ENCODE data around the gene HCN4. TPM values are rescaled to one million over a fixed set of nuclear protein-coding genes. Genes with fewer than 3 reads are reported as not detected.
A peak's percentile ranks its signal among the peaks of the same experiment; 100 is the strongest.

The HCN4 gene
- polyA plus RNA-seq, 3 donors from 2014 or later: not detected

DNA sequence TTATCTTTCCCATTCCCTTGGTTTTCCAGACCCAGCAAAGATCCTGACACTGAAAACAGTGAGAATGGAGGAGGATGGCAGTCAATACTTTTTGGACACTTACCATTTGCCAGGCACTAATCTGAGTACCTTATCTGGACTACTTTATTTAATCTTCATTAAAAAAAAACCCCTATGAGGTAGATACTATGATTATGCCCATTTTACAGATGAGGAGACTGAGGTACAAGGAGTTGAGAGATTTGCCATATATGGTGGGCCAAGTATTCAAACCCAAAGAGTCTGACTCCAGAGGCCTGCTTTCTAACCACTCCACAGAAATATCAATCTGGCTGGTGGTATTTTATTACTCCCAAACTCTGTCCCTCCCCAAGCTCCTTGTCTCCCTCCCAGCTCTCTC is 19.6 kb downstream of the HCN4 start:
- no peaks in the 10 kb centered on the region for H3K27me3 Mint-ChIP-seq (ENCODE audit: low read depth in 3 of 3)
- H3K4me1 Mint-ChIP-seq: no peaks in the 10 kb centered on the region
- H3K36me3 Mint-ChIP-seq: no peaks in the 10 kb centered on the region
- no peak overlapping the region for H3K27ac Mint-ChIP-seq
- no peaks in the 10 kb centered on the region for H3K9me3 Mint-ChIP-seq
- H3K4me3 Mint-ChIP-seq: no peak overlapping the region
- no peak for DNase-seq

DNA sequence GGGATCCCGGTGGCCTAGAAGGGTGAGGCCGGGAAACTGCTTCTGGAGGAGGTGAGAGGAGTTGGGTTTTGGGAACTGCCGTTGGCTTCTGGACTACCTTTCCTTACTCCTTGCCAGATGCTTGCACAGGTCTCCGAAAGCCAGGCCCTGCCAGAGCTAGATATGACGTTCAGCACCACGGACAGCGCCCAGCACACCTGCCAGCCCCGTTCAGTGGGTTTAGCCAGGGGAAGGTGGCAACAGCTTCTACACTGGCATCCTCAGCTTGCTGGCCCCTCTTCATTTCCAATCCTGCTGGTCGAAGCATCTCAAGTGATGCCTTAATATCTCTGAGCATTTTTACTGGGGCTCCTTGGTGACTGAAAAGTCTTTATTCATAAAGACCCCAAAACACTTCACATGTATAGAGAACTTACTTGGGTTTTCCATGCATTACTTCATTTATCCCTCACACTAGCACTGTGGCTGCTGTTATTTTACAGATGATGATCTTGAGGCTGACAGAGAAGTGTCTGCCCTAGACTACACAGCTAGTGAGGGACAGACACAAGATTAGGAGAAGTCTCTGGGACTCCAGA is 21.9 kb downstream of the HCN4 start:
- Mint-ChIP-seq H3K27me3 (ENCODE audit: low read depth in 3 of 3) (peaks cover 0 to 3% (median 0%) of the 10 kb centered on the region in 3 donors), H3K27ac (no peak overlapping the region), H3K9me3 (no peaks in the 10 kb centered on the region), H3K4me3 (no peak overlapping the region), H3K36me3 (no peaks in the 10 kb centered on the region), H3K4me1 (no peaks in the 10 kb centered on the region)
- DNase-seq: peak; percentile 11 to 38 (median 14)

DNA sequence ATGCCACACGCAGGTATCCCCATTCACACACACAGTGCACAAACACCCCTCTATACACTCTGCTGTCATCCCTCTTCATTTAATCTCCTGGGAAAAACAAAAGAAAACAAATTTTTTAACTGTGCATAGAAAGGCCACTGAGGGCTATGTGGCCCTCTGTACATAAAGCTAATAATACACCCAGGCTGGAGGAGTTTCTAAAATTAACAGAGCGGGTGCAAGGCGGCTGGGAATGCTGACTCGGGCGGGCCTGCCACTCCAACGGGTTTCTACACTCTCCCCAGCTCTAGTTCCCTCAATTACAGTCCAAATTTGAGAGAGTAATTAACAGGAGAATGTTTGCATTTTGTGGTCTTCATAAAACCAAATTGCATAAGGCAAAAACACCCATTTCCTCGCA is 23.1 kb downstream of the HCN4 start:
- no peaks in the 10 kb centered on the region for H3K36me3 Mint-ChIP-seq
- H3K27me3 Mint-ChIP-seq (ENCODE audit: low read depth in 3 of 3): peaks cover 0 to 3% (median 0%) of the 10 kb centered on the region in 3 donors
- no peaks in the 10 kb centered on the region for H3K4me1 Mint-ChIP-seq
- H3K9me3 Mint-ChIP-seq: no peaks in the 10 kb centered on the region
- no peak for DNase-seq
- H3K27ac Mint-ChIP-seq: no peak overlapping the region
- no peak overlapping the region for H3K4me3 Mint-ChIP-seq

- Mint-ChIP-seq H3K27ac (no peak overlapping the region), H3K9me3 (no peaks in the 10 kb centered on the region), H3K4me3 (no peak overlapping the region), H3K4me1 (no peaks in the 10 kb centered on the region), H3K36me3 (no peaks in the 10 kb centered on the region), H3K27me3 (ENCODE audit: low read depth in 3 of 3) (peaks cover 0 to 3% (median 0%) of the 10 kb centered on the region in 3 donors)
- no peak for DNase-seq
These were observed 24.7 kb downstream of the HCN4 start for GRCh38 chr15:73344056-73344455.

- H3K27ac Mint-ChIP-seq: no peak overlapping the region
- no peak overlapping the region for H3K4me3 Mint-ChIP-seq
- no peaks in the 10 kb centered on the region for H3K4me1 Mint-ChIP-seq
- no peaks in the 10 kb centered on the region for H3K36me3 Mint-ChIP-seq
- no peaks in the 10 kb centered on the region for H3K9me3 Mint-ChIP-seq
- DNase-seq: no peak
- peaks cover 0 to 3% (median 0%) of the 10 kb centered on the region in 3 donors for H3K27me3 Mint-ChIP-seq (ENCODE audit: low read depth in 3 of 3)
These were observed 26.7 kb downstream of the HCN4 start for GRCh38 chr15:73341886-73342600.

- DNase-seq: no peak
- H3K9me3 Mint-ChIP-seq: no peaks in the 10 kb centered on the region
- H3K4me1 Mint-ChIP-seq: no peaks in the 10 kb centered on the region
- no peak overlapping the region for H3K4me3 Mint-ChIP-seq
- peaks cover 0 to 8% (median 0%) of the 10 kb centered on the region in 3 donors for H3K27me3 Mint-ChIP-seq (ENCODE audit: low read depth in 3 of 3)
- H3K36me3 Mint-ChIP-seq: no peaks in the 10 kb centered on the region
- H3K27ac Mint-ChIP-seq: no peak overlapping the region
These were observed 28.1 kb downstream of the HCN4 start for GRCh38 chr15:73340502-73341192.

DNA sequence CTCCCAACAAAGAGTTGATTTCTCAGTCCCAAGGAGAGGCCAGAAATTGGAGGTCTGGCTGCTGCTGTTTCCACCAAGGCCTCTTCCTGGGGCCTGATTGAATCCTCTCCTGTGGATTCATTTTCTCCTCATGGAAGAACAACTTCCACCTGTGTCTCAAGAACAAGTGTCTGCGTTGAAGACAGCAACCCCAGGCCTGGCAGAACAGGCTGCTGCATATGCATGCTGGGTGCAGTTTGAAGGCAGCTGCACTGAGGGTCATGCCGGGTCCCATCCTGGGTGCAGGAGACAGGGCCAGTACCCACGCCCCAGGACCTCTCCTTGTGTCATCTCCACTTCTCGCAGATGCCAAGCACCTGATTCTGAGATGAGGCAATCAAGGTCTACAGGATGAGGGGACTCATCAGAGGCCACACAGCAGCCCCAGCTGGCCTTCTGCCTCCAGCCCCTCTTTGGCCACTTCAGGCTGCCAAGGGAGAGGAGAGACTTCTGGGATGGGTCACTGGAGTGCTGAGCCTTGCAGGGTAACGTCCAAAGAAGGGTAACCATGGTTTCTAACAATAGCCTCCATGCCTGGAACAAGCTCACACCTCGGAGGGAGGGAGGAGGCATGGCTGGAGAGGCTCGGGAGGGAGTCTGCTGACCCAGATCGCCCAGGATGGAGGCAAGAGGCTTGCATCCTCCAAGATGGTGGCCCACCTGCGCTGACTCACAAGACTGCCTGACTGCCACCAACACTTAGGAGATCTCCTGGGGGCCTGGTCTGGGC is 30.0 kb downstream of the HCN4 start:
- no peak for DNase-seq
- peaks cover 0 to 6% (median 5%) of the 10 kb centered on the region in 3 donors for H3K27me3 Mint-ChIP-seq (ENCODE audit: low read depth in 3 of 3)
- no peak overlapping the region for H3K27ac Mint-ChIP-seq
- H3K4me1 Mint-ChIP-seq: no peaks in the 10 kb centered on the region
- H3K4me3 Mint-ChIP-seq: no peak overlapping the region
- H3K36me3 Mint-ChIP-seq: no peaks in the 10 kb centered on the region
- no peaks in the 10 kb centered on the region for H3K9me3 Mint-ChIP-seq

DNA sequence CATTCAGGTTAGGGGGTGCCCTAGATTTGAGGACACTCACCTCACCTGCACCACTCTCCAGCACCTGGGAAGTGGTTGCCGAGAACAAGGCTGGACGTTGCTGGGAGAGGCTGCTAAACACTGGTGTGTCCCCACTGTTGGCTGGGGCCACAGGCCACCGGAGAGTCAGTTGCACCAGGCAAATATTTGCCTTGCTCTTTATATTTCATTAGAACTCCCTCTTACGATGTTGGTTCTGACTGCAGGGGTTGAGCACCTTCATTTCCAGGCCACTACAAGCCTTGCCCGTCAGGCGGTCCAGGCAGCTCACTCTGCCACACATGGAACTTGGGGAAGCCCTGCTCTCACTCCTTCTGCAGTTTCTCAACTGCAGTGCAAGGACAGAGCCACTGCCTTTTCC is 30.7 kb downstream of the HCN4 start:
- Mint-ChIP-seq H3K9me3 (no peaks in the 10 kb centered on the region), H3K4me1 (no peaks in the 10 kb centered on the region), H3K27me3 (ENCODE audit: low read depth in 3 of 3) (peaks cover 0 to 5% (median 5%) of the 10 kb centered on the region in 3 donors), H3K36me3 (no peaks in the 10 kb centered on the region), H3K4me3 (no peak overlapping the region), H3K27ac (no peak overlapping the region)
- DNase-seq: no peak

DNA sequence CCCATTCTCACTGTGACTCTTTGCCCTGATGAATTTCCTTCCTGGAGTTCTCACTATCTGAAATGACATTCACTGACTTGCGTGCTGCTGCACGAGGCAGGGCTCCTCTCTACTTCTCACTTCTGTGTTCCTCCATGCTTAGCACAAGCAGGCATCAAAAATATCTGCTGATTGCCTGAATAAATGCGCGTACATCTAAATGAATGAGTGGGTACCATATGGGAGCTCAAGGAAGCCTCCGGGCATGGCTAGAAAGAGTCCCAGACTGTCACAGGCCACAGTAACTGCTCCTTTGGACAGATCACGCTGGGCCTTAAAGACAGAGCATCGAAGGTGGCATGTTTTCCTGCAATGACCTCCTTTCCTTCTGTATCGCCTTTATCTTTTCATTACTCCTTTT is 31.6 kb downstream of the HCN4 start:
- DNase-seq: no peak
- no peak overlapping the region for H3K27ac Mint-ChIP-seq

GRCh38 chr15:73336756-73337155 is 32.0 kb downstream of the HCN4 start:
- Mint-ChIP-seq H3K27ac (no peak overlapping the region), H3K9me3 (no peaks in the 10 kb centered on the region), H3K36me3 (no peaks in the 10 kb centered on the region), H3K4me3 (no peak overlapping the region), H3K27me3 (ENCODE audit: low read depth in 3 of 3) (peaks cover 0 to 5% (median 5%) of the 10 kb centered on the region in 3 donors), H3K4me1 (no peaks in the 10 kb centered on the region)
- no peak for DNase-seq

More for the DNA sequence above, 31.6 kb downstream of the HCN4 start:
- H3K36me3 Mint-ChIP-seq: no peaks in the 10 kb centered on the region
- H3K27me3 Mint-ChIP-seq (ENCODE audit: low read depth in 3 of 3): peaks cover 0 to 5% (median 5%) of the 10 kb centered on the region in 3 donors
- H3K4me3 Mint-ChIP-seq: no peak overlapping the region
- H3K9me3 Mint-ChIP-seq: no peaks in the 10 kb centered on the region
- H3K4me1 Mint-ChIP-seq: no peaks in the 10 kb centered on the region

DNA sequence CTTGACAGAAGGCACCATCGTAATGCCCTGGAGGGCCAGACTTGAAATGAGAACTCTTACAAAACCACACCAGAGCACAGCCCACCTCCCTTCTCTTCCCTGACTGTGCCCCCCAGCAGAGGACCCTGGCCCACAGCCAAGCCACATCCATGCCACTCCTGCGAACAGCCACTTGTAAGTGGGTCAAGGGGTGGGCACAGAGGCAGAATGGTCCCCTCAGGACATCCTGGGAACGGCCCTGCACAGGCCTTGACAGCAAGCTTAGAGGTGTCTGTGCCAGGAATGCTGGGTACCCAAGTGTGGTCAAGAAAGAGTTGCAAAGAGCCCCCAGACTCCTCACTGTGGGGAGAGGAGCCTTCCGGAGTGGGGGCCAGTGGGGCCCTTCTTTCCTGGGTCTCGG is 33.3 kb downstream of the HCN4 start:
- Mint-ChIP-seq H3K4me1 (no peaks in the 10 kb centered on the region), H3K36me3 (no peaks in the 10 kb centered on the region), H3K4me3 (no peak overlapping the region), H3K27ac (no peak overlapping the region), H3K27me3 (ENCODE audit: low read depth in 3 of 3) (peaks cover 0 to 5% (median 5%) of the 10 kb centered on the region in 3 donors), H3K9me3 (no peaks in the 10 kb centered on the region)
- DNase-seq: no peak

DNA sequence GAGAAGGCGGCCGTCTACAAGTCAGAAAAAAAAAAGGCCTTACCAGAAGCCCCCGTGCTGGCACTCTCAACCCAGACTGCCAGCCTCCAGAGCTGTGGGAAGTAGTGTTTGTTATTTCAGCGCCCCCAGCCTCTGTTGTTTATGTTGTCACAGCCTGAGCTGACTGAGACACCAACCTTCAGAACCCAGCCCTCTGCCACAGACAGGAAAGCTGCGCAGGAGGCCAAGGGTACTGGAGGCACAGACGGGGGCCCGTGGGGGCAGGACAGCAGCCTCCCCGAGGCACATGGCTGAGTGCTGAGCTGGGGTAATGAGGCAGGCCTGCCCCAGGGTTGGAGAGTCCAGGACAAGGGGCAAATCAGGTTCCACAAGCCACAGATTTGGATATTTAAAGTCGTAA is 33.7 kb downstream of the HCN4 start:
- H3K36me3 Mint-ChIP-seq: no peaks in the 10 kb centered on the region
- no peak for DNase-seq
- H3K27me3 Mint-ChIP-seq (ENCODE audit: low read depth in 3 of 3): peaks cover 0 to 5% (median 5%) of the 10 kb centered on the region in 3 donors
- no peak overlapping the region for H3K27ac Mint-ChIP-seq
- H3K9me3 Mint-ChIP-seq: no peaks in the 10 kb centered on the region
- no peaks in the 10 kb centered on the region for H3K4me1 Mint-ChIP-seq
- no peak overlapping the region for H3K4me3 Mint-ChIP-seq

DNA sequence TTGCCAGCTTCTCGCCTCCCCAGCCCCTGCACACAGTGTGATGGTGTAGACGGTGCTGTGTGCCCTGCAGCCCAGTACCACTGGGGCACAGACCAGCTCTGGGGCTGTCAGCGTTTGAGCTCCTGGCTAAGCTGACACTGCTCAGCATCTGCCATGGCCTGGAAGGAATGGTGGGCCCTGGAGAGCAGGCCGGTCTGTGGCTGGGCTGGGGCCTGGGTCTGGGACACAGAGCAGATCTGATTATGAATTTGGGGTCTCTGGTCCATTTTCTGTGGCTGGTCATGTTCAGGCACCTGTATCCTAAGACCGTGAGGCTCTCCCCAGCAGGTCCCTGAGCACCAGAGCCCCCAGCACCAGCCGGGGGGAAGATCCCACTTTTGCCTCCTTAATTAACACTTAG is 34.7 kb downstream of the HCN4 start:
- Mint-ChIP-seq H3K4me3 (no peak overlapping the region), H3K27ac (no peak overlapping the region), H3K9me3 (no peaks in the 10 kb centered on the region), H3K27me3 (ENCODE audit: low read depth in 3 of 3) (peaks cover 0 to 5% (median 5%) of the 10 kb centered on the region in 3 donors), H3K36me3 (no peaks in the 10 kb centered on the region), H3K4me1 (no peaks in the 10 kb centered on the region)
- no peak for DNase-seq

- Mint-ChIP-seq H3K36me3 (no peaks in the 10 kb centered on the region), H3K27ac (no peak overlapping the region), H3K9me3 (no peaks in the 10 kb centered on the region), H3K27me3 (ENCODE audit: low read depth in 3 of 3) (peaks cover 0 to 5% (median 5%) of the 10 kb centered on the region in 3 donors), H3K4me1 (no peaks in the 10 kb centered on the region), H3K4me3 (no peak overlapping the region)
- no peak for DNase-seq
These were observed 35.8 kb downstream of the HCN4 start for GRCh38 chr15:73333001-73333400.
